ENCODE results near the gene PCYT2. TPM values are rescaled to one million over a fixed set of nuclear protein-coding genes. Genes with fewer than 3 reads are reported as not detected.

PCYT2 gene
- total RNA-seq, 2 donors from 2014 or later: 51.4 to 69.2 TPM

- H3K4me3 ChIP-seq: no peak overlapping the region
- 74% methylated on average over 3 of the region's 3 CpGs for WGBS
- TF ChIP-seq POLR2A (IDR thresholded peaks at IDR 0.05): no peak
- intact Hi-C loops (cut with DNase I): no loop called here
- no peaks in the 10 kb centered on the region for H3K4me1 ChIP-seq (replicated peaks)
- no peak overlapping the region for H3K27ac ChIP-seq
- no peak for DNase-seq (ENCODE audit: low spot score)
- no peaks in the 10 kb centered on the region for H3K9me3 ChIP-seq
- no peaks in the 10 kb centered on the region for H3K27me3 ChIP-seq (replicated peaks; ENCODE audit: insufficient read depth)
- H3K36me3 ChIP-seq: no peaks in the 10 kb centered on the region
These were observed 32.9 kb downstream of the PCYT2 start for GRCh38 chr17:81878294-81878693.

- intact Hi-C loops (cut with DNase I): no loop called here
- H3K36me3 ChIP-seq: no peaks in the 10 kb centered on the region
- no peaks in the 10 kb centered on the region for H3K9me3 ChIP-seq
- no peaks in the 10 kb centered on the region for H3K4me1 ChIP-seq (replicated peaks)
- TF ChIP-seq POLR2AphosphoS5 (IDR thresholded peaks at IDR 0.05): no peak
- TF ChIP-seq CTCF (IDR thresholded peaks at IDR 0.05): no peak
- no peak for TF ChIP-seq POLR2A (IDR thresholded peaks at IDR 0.05)
- 96% methylated on average over 5 of the region's 5 CpGs for WGBS
- no peak overlapping the region for H3K27ac ChIP-seq
- no peak for DNase-seq (ENCODE audit: low spot score)
- no peak overlapping the region for H3K4me3 ChIP-seq
- no peaks in the 10 kb centered on the region for H3K27me3 ChIP-seq (replicated peaks; ENCODE audit: insufficient read depth)
These were observed 33.6 kb downstream of the PCYT2 start for GRCh38 chr17:81877569-81877968.

DNA sequence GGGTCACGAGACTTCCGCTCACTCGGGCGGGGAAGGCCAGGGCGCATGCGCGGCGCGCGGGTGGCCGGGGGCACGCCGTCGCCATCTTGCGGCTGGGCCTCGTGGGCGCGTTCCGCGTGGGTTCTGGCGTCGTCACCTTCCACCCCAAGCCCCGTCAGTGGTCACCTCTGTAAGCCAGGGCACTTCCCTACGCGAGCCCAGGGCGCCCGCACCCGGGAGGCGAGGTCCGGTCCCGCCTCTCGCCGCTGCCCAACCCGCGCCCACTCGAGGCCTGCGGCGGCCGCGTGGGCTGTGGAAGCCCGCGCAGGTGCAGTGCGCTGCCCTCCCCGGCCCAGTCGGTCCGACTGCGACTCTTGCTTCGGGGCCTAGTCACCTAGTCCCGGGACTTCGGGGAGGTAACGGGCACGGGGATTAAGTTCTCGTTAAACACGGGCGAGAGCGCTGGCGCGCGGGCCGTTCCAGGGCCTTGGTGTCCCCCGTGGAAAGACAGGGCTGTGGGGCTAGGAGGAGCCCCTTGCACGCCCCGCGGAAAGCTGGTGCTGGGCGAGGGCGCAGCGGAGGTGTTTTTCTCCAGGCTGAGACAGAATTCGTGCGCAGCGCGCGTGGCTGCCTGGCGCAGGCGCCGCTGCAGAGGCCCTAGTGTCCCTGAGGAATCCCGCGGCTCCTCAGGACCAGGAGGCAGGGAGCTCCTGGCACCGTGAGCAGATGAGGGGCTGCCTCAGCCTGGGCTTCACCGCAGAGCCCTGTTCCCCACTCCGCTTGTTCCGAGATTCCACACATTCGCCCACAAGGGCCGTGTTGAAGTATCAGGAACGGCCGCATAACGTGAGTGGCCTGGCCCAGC is 39.6 kb downstream of the PCYT2 start:
- peaks cover 21% of the 10 kb centered on the region for H3K4me1 ChIP-seq (replicated peaks)

DNA sequence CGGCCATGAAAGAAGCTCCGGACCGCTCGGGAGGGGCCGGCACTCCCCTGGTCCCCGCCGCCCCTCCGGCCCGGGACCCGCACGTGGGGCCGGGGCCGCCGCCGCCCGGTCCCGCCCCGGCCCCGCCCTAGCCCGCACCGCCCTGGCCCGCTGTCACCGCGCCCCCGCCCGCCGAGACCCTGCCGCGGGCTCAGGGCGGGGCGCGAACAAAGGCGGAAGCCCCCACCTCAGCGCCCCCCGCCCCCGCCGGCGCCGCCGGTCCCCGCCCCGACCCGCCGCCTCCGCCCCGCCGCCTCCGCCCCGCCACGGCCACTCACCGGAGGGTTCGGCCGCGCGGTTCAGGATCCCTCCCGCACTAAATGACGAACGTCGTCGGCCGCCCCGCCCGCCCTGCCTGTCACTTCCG is 40.2 kb downstream of the PCYT2 start, which contains the start of gene ARHGDIA:
ARHGDIA (minus strand) TSS at position 357 of the 406 bp plus-strand sequence. CDS start 1,407 bp downstream, outside the sequence.
- Histone ChIP-seq H3K36me3 (peaks cover 0 to 10% of the 10 kb centered on the region in 2 donors), H3K27ac (peak within 1 kb of the TSS; percentile 90 to 96), H3K4me3 (peak within 1 kb of the TSS; percentile 69 to 95), H3K9me3 (no peaks in the 10 kb centered on the region), H3K27me3 (replicated peaks; ENCODE audit: insufficient read depth) (no peaks in the 10 kb centered on the region), H3K4me1 (replicated peaks) (peaks cover 21% of the 10 kb centered on the region)
- intact Hi-C loops (cut with DNase I): loop anchor here (1.0 kb wide), 1 partner anchor 10 kb away; no protein-coding TSS in a partner anchor
- TF ChIP-seq POLR2AphosphoS5 (IDR thresholded peaks at IDR 0.05) (no peak), POLR2A (IDR thresholded peaks at IDR 0.05) (no peak), CTCF (IDR thresholded peaks at IDR 0.05) (no peak)
- WGBS: under 1% methylated on average over 38 of the region's 64 CpGs
- no peak for DNase-seq (ENCODE audit: low spot score)

More for the DNA sequence above, 39.6 kb downstream of the PCYT2 start:
- Histone ChIP-seq H3K36me3 (peaks cover 0 to 10% of the 10 kb centered on the region in 2 donors), H3K27me3 (replicated peaks; ENCODE audit: insufficient read depth) (no peaks in the 10 kb centered on the region), H3K27ac (peak overlapping the region; percentile 90 to 96), H3K4me3 (peak overlapping the region; percentile 69 to 95), H3K9me3 (no peaks in the 10 kb centered on the region)
- intact Hi-C loops (cut with DNase I): loop anchor here (1.0 kb wide), 1 partner anchor 10 kb away; no protein-coding TSS in a partner anchor
- under 1% methylated on average over 80 of the region's 86 CpGs for WGBS
- peak; percentile 90 for DNase-seq (ENCODE audit: low spot score)
- TF ChIP-seq POLR2A (IDR thresholded peaks at IDR 0.05) (peak; percentile 93), CTCF (IDR thresholded peaks at IDR 0.05) (peak; percentile 26 to 65 (median 58)), POLR2AphosphoS5 (IDR thresholded peaks at IDR 0.05) (peak; percentile 94)

GRCh38 chr17:81870131-81870980 is 40.8 kb downstream of the PCYT2 start:
- 5% methylated on average over 30 of the region's 65 CpGs for whole genome bisulfite sequencing
- peak overlapping the region; percentile 90 to 96 for H3K27ac ChIP-seq
- H3K9me3 ChIP-seq: no peaks in the 10 kb centered on the region
- DNase-seq (ENCODE audit: low spot score): no peak
- peaks cover 0 to 10% of the 10 kb centered on the region in 2 donors for H3K36me3 ChIP-seq
- peaks cover 21% of the 10 kb centered on the region for H3K4me1 ChIP-seq (replicated peaks)
- TF ChIP-seq POLR2A (IDR thresholded peaks at IDR 0.05) (no peak), POLR2AphosphoS5 (IDR thresholded peaks at IDR 0.05) (no peak), CTCF (IDR thresholded peaks at IDR 0.05) (no peak)
- no peaks in the 10 kb centered on the region for H3K27me3 ChIP-seq (replicated peaks; ENCODE audit: insufficient read depth)
- H3K4me3 ChIP-seq: peak overlapping the region; percentile 69 to 95
- intact Hi-C loops (cut with DNase I): no loop called here

All from prostate gland (tissue), 2 donors.